H1 (cell line): Measurements from ENCODE around the gene GABPB1. TPM values are rescaled to one million over a fixed set of nuclear protein-coding genes. Genes with fewer than 3 reads are reported as not detected.

ENCODE experiments used
- ATF2 ChIP-seq: IDR thresholded peaks from 2 replicates; pipeline ENCODE4 v1.6.1; 2012; ENCODE audit warnings: low read length, inconsistent platforms
- CHD2 ChIP-seq: IDR thresholded peaks from 2 replicates; pipeline ENCODE4 v1.6.1; 2012; ENCODE audit warnings: low read length, improper control_type of control experiment
- CHD7 ChIP-seq: fragments of 300-600 bp; sonication (generic); IDR thresholded peaks from 2 replicates; pipeline ENCODE4 v1.7.1; 2012; ENCODE audit warnings: low read length, moderate library complexity, mild to moderate bottlenecking, inconsistent platforms; ENCODE audit not compliant: insufficient replicate concordance
- SAP30 ChIP-seq: fragments of 300-600 bp; sonication (generic); IDR thresholded peaks from 2 replicates; pipeline ENCODE4 v1.7.1; 2012; ENCODE audit warnings: low read length, moderate library complexity, mild to moderate bottlenecking, inconsistent platforms; ENCODE audit not compliant: insufficient read depth, insufficient replicate concordance
- SP2 ChIP-seq: IDR thresholded peaks from 2 replicates; pipeline ENCODE4 v1.6.1; 2012; ENCODE audit warnings: mild to moderate bottlenecking, low read length, inconsistent platforms
- YY1 ChIP-seq: IDR thresholded peaks from 2 replicates; pipeline ENCODE4 v1.6.1; 2011; ENCODE audit warnings: low read depth, mild to moderate bottlenecking, low read length
- polyA plus RNA-seq, 7 experiments: library from polyadenylated mRNA; depleted of rRNA in 3 of 7; stranded (reverse) in 5 of 7; unstranded in 2 of 7; fragments of >200 nt in 5 of 7; fragments of 200-250 nt in 2 of 7; gene quantifications; 1 replicate in 5 of 7; 2 replicates in 1 of 7; 4 replicates in 1 of 7; pipeline versions ENCODE4 v1.2.1 to v1.2.3, GENCODE V29; 2011 to 2013; ENCODE audit warnings: missing spikeins in 2 of 7, mixed read lengths in 2 of 7
- total RNA-seq: library from RNA; stranded (reverse); fragmentation: NEBNext Ultra II Directional; extraction: Animal tissue kit (Norgen Biotek cat#: 25700); gene quantifications from 2 replicates; pipeline ENCODE4 v1.2.1, GENCODE V29; 2021

GABPB1 gene
- total and polyA plus RNA-seq, 2 of the 8 experiments (the other 6 are each of a cell fraction or from before 2014, with no cell fraction given), result 24.5 to 32.3 TPM

GRCh38 chr15:50267577-50267976 is 87.4 kb downstream of the GABPB1 start (continued):
- TF ChIP-seq CHD7 (no peak), CHD2 (no peak), SP2 (no peak), YY1 (no peak), SAP30 (no peak), ATF2 (no peak)
